Ishikawa (cell line): ENCODE measurements around the gene POMT2.

ENCODE experiments used
- CEBPB ChIP-seq: IDR thresholded peaks from 2 replicates; pipeline ENCODE4 v1.6.1; 2012
- CREB1 ChIP-seq: IDR thresholded peaks from 2 replicates; pipeline ENCODE4 v1.6.1; 2012; ENCODE audit warnings: low read depth
- EGR1 ChIP-seq: IDR thresholded peaks from 2 replicates; pipeline ENCODE4 v1.6.1; 2012
- EP300 ChIP-seq: IDR thresholded peaks from 2 replicates; pipeline ENCODE4 v1.6.1; 2012; ENCODE audit warnings: borderline replicate concordance
- NFIC ChIP-seq: IDR thresholded peaks from 2 replicates; pipeline ENCODE4 v1.6.1; 2012
- RAD21 ChIP-seq: IDR thresholded peaks from 2 replicates; pipeline ENCODE4 v1.6.1; 2012; ENCODE audit warnings: low read depth
- TAF1 ChIP-seq: IDR thresholded peaks from 2 replicates; pipeline ENCODE4 v1.6.1; 2012; ENCODE audit warnings: low read depth, mild to moderate bottlenecking
- YY1 ChIP-seq: IDR thresholded peaks from 2 replicates; pipeline ENCODE4 v1.6.1; 2012; ENCODE audit warnings: low read depth
- TF ChIP-seq, protein P1 (sequence below): IDR thresholded peaks from 2 replicates; pipeline ENCODE4 v1.6.1; 2012; ENCODE audit warnings: low read depth, mild to moderate bottlenecking
- TF ChIP-seq, protein P2 (sequence below): IDR thresholded peaks from 2 replicates; pipeline ENCODE4 v1.6.1; 2012

- TF ChIP-seq TAF1 (no peak), EP300 (no peak), RAD21 (no peak), YY1 (no peak), EGR1 (no peak), CEBPB (no peak), CREB1 (no peak), NFIC (no peak)
- TF ChIP-seq, protein P1, sequence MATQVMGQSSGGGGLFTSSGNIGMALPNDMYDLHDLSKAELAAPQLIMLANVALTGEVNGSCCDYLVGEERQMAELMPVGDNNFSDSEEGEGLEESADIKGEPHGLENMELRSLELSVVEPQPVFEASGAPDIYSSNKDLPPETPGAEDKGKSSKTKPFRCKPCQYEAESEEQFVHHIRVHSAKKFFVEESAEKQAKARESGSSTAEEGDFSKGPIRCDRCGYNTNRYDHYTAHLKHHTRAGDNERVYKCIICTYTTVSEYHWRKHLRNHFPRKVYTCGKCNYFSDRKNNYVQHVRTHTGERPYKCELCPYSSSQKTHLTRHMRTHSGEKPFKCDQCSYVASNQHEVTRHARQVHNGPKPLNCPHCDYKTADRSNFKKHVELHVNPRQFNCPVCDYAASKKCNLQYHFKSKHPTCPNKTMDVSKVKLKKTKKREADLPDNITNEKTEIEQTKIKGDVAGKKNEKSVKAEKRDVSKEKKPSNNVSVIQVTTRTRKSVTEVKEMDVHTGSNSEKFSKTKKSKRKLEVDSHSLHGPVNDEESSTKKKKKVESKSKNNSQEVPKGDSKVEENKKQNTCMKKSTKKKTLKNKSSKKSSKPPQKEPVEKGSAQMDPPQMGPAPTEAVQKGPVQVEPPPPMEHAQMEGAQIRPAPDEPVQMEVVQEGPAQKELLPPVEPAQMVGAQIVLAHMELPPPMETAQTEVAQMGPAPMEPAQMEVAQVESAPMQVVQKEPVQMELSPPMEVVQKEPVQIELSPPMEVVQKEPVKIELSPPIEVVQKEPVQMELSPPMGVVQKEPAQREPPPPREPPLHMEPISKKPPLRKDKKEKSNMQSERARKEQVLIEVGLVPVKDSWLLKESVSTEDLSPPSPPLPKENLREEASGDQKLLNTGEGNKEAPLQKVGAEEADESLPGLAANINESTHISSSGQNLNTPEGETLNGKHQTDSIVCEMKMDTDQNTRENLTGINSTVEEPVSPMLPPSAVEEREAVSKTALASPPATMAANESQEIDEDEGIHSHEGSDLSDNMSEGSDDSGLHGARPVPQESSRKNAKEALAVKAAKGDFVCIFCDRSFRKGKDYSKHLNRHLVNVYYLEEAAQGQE = no peak
- TF ChIP-seq, protein P2, sequence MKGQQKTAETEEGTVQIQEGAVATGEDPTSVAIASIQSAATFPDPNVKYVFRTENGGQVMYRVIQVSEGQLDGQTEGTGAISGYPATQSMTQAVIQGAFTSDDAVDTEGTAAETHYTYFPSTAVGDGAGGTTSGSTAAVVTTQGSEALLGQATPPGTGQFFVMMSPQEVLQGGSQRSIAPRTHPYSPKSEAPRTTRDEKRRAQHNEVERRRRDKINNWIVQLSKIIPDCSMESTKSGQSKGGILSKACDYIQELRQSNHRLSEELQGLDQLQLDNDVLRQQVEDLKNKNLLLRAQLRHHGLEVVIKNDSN = no peak
Observed at GRCh38 chr14:77259025-77259715, 61.5 kb downstream of the POMT2 start.
